ENCODE results near the gene PLCH1. TPM values are rescaled to one million over a fixed set of nuclear protein-coding genes. Genes with fewer than 3 reads are reported as not detected.

Gene PLCH1
- total and polyA plus RNA-seq, 9 donors, result 0.04 to 6.3 (median 0.79) TPM

DNA sequence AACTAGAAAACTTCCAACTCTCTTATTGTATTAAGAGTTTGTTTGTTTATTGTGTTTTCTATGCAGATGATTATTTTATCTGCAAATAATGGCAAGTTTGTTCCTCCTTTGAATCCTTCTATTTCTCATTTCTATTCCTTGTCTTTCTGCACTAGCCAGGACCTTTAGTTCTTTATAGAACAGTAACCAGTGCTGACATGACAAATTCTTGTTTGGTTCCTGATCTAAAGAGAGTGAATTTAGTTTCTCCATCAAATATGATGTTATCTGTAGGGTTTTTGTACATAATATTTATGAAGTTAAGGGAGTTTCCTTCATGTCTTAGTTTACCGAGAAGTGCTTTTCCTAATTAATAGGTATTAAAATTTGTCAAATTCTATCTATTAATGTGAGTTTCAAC, 350.6 kb downstream of the PLCH1 start:
- Histone ChIP-seq H3K4me3 (no peak overlapping the region), H3K36me3 (no peaks in the 10 kb centered on the region), H3K27ac (no peak overlapping the region), H3K4me1 (ENCODE audit: insufficient read depth) (no peaks in the 10 kb centered on the region), H3K27me3 (no peaks in the 10 kb centered on the region), H3K9me3 (no peaks in the 10 kb centered on the region)
- no peak for TF ChIP-seq EP300 (IDR thresholded peaks at IDR 0.05)
- no peak for TF ChIP-seq POLR2A (IDR thresholded peaks at IDR 0.05)
- TF ChIP-seq, protein P1, sequence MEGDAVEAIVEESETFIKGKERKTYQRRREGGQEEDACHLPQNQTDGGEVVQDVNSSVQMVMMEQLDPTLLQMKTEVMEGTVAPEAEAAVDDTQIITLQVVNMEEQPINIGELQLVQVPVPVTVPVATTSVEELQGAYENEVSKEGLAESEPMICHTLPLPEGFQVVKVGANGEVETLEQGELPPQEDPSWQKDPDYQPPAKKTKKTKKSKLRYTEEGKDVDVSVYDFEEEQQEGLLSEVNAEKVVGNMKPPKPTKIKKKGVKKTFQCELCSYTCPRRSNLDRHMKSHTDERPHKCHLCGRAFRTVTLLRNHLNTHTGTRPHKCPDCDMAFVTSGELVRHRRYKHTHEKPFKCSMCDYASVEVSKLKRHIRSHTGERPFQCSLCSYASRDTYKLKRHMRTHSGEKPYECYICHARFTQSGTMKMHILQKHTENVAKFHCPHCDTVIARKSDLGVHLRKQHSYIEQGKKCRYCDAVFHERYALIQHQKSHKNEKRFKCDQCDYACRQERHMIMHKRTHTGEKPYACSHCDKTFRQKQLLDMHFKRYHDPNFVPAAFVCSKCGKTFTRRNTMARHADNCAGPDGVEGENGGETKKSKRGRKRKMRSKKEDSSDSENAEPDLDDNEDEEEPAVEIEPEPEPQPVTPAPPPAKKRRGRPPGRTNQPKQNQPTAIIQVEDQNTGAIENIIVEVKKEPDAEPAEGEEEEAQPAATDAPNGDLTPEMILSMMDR (IDR thresholded peaks at IDR 0.05), result no peak
- intact Hi-C loops (cut with DNase I), result no loop called here
- DNase-seq, result no peak
- 89 to 93% (median 90%) methylated on average over 1 of the region's 1 CpG for WGBS, 3 donors

DNA sequence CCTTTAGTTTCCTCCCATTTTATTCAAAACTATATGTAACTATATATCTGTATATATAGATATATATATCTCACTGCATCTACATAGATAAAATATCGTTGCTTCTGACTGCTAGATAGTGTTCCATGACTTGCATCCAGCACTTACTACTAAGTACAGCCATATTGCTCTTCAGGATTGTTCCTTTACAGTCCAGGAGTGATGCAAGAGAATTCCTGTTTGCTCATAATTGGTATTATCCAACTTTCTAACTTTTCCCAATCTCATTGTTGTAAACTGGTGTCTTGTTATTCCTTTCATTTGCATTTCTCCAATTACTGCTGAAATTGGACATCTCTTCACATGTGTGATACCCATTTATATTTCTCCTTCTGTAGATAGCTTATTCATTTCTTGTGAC, 351.6 kb downstream of the PLCH1 start:
- intact Hi-C loops (cut with DNase I), result no loop called here
- DNase-seq, result no peak
- Histone ChIP-seq H3K27me3 (no peaks in the 10 kb centered on the region), H3K4me3 (no peak overlapping the region), H3K4me1 (ENCODE audit: insufficient read depth) (no peaks in the 10 kb centered on the region), H3K27ac (no peak overlapping the region), H3K9me3 (no peaks in the 10 kb centered on the region), H3K36me3 (no peaks in the 10 kb centered on the region)
- 72 to 79% (median 74%) methylated on average over 1 of the region's 1 CpG for WGBS, 3 donors
- no peak for TF ChIP-seq EP300 (IDR thresholded peaks at IDR 0.05)

GRCh38 chr3:155392138-155392537, 352.7 kb downstream of the PLCH1 start:
- Histone ChIP-seq H3K4me3 (no peak overlapping the region), H3K27me3 (no peaks in the 10 kb centered on the region), H3K27ac (no peak overlapping the region), H3K36me3 (no peaks in the 10 kb centered on the region), H3K9me3 (no peaks in the 10 kb centered on the region), H3K4me1 (ENCODE audit: insufficient read depth) (no peaks in the 10 kb centered on the region)
- DNase-seq, result no peak
- TF ChIP-seq, protein P1 (IDR thresholded peaks at IDR 0.05), result no peak
- TF ChIP-seq POLR2A (IDR thresholded peaks at IDR 0.05) (no peak), EP300 (IDR thresholded peaks at IDR 0.05) (no peak)
- WGBS, 3 donors, result 38 to 47% (median 40%) methylated on average over 1 of the region's 1 CpG
- intact Hi-C loops (cut with DNase I), result no loop called here

DNA sequence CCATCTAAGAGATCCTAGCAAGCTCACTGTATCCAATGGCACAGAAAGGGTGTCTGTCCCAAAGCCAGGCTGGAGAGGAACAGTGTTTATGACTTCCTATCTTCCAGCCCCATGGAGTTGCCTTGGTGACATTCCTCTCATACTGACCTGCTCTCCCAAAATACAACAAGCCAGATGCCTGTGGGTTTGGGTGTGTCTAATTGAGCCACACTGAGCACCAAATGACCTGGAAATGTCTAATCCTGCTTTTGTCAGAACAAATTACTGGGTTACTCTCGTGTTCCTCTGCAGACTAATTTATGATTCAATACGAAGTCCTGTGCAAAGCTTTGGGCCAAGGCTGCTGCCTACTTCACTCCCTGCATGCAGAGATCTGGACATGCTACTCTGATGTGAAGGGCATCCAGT, 353.3 kb downstream of the PLCH1 start:
- Histone ChIP-seq H3K4me3 (no peak overlapping the region), H3K27me3 (no peaks in the 10 kb centered on the region), H3K4me1 (ENCODE audit: insufficient read depth) (no peaks in the 10 kb centered on the region), H3K36me3 (no peaks in the 10 kb centered on the region), H3K9me3 (no peaks in the 10 kb centered on the region), H3K27ac (no peak overlapping the region)
- WGBS, 3 donors, result 0 to 4% (median 4%) methylated on average over 2 of the region's 2 CpGs
- no peak for DNase-seq
- TF ChIP-seq, protein P1 (IDR thresholded peaks at IDR 0.05), result no peak
- TF ChIP-seq POLR2A (IDR thresholded peaks at IDR 0.05), result no peak
- intact Hi-C loops (cut with DNase I), result no loop called here

- Histone ChIP-seq H3K27me3 (no peaks in the 10 kb centered on the region), H3K4me3 (no peak overlapping the region), H3K27ac (no peak overlapping the region), H3K36me3 (no peaks in the 10 kb centered on the region), H3K4me1 (ENCODE audit: insufficient read depth) (no peaks in the 10 kb centered on the region), H3K9me3 (no peaks in the 10 kb centered on the region)
- DNase-seq, result no peak
- 13 to 24% (median 13%) methylated on average over 2 of the region's 2 CpGs for WGBS, 3 donors
- TF ChIP-seq, protein P1 (IDR thresholded peaks at IDR 0.05), result no peak
- no peak for TF ChIP-seq EP300 (IDR thresholded peaks at IDR 0.05)
- TF ChIP-seq POLR2A (IDR thresholded peaks at IDR 0.05), result no peak
- intact Hi-C loops (cut with DNase I), result no loop called here
Measured at GRCh38 chr3:155391104-155391503, 353.8 kb downstream of the PLCH1 start.

All from ovary (tissue), 9 donors.